Measurements from ENCODE around the gene STXBP6. TPM values are rescaled to one million over a fixed set of nuclear protein-coding genes. Genes with fewer than 3 reads are reported as not detected.

The STXBP6 gene
- total and polyA plus RNA-seq, 2 of the 13 experiments (the other 11 are each of a cell fraction or from before 2014, with no cell fraction given) = 35.3 to 42.8 TPM

DNA sequence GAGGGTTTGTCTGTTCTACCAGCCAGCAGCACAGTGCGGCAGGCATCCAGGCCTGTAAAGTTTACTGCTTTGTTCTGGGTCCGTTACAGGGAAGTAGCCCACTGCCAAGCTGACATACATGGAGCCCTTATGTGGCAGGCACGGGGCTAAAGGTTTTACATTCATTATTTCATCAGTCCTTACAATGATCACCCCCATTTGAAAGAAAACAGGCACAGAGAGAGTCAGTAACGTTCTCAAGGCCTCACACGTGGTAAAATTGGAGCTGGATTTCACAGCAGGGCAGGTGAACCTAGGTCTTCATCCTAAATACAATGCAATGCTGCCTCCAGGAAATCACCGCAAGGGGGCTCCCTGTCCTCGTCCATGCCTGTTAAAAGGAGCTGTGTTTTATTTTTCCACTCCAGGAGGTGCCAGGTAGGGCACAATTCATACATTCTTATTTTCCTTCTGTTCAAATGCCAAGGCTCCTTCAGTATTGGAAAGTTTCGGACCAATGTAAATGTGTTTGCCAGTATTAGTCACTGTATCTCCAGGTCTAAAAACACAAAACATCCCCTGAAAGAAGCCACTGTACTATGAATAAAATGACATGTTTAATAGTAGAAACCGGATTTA is 243.8 kb downstream of the STXBP6 start (continued):
- TF ChIP-seq, protein P1, sequence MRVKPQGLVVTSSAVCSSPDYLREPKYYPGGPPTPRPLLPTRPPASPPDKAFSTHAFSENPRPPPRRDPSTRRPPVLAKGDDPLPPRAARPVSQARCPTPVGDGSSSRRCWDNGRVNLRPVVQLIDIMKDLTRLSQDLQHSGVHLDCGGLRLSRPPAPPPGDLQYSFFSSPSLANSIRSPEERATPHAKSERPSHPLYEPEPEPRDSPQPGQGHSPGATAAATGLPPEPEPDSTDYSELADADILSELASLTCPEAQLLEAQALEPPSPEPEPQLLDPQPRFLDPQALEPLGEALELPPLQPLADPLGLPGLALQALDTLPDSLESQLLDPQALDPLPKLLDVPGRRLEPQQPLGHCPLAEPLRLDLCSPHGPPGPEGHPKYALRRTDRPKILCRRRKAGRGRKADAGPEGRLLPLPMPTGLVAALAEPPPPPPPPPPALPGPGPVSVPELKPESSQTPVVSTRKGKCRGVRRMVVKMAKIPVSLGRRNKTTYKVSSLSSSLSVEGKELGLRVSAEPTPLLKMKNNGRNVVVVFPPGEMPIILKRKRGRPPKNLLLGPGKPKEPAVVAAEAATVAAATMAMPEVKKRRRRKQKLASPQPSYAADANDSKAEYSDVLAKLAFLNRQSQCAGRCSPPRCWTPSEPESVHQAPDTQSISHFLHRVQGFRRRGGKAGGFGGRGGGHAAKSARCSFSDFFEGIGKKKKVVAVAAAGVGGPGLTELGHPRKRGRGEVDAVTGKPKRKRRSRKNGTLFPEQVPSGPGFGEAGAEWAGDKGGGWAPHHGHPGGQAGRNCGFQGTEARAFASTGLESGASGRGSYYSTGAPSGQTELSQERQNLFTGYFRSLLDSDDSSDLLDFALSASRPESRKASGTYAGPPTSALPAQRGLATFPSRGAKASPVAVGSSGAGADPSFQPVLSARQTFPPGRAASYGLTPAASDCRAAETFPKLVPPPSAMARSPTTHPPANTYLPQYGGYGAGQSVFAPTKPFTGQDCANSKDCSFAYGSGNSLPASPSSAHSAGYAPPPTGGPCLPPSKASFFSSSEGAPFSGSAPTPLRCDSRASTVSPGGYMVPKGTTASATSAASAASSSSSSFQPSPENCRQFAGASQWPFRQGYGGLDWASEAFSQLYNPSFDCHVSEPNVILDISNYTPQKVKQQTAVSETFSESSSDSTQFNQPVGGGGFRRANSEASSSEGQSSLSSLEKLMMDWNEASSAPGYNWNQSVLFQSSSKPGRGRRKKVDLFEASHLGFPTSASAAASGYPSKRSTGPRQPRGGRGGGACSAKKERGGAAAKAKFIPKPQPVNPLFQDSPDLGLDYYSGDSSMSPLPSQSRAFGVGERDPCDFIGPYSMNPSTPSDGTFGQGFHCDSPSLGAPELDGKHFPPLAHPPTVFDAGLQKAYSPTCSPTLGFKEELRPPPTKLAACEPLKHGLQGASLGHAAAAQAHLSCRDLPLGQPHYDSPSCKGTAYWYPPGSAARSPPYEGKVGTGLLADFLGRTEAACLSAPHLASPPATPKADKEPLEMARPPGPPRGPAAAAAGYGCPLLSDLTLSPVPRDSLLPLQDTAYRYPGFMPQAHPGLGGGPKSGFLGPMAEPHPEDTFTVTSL (CRISPR knock-in tag; IDR thresholded peaks at IDR 0.05; ENCODE audit: borderline replicate concordance) = no peak
- TF ChIP-seq, protein P2, sequence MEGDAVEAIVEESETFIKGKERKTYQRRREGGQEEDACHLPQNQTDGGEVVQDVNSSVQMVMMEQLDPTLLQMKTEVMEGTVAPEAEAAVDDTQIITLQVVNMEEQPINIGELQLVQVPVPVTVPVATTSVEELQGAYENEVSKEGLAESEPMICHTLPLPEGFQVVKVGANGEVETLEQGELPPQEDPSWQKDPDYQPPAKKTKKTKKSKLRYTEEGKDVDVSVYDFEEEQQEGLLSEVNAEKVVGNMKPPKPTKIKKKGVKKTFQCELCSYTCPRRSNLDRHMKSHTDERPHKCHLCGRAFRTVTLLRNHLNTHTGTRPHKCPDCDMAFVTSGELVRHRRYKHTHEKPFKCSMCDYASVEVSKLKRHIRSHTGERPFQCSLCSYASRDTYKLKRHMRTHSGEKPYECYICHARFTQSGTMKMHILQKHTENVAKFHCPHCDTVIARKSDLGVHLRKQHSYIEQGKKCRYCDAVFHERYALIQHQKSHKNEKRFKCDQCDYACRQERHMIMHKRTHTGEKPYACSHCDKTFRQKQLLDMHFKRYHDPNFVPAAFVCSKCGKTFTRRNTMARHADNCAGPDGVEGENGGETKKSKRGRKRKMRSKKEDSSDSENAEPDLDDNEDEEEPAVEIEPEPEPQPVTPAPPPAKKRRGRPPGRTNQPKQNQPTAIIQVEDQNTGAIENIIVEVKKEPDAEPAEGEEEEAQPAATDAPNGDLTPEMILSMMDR (CRISPR knock-in tag; IDR thresholded peaks at IDR 0.05) = peak; percentile 99
- TF ChIP-seq SNRNP70 (IDR thresholded peaks at IDR 0.05; ENCODE audit: low read depth, low read length) = no peak
- peak; percentile 90 for TF ChIP-seq ZMYM4 (CRISPR knock-in tag; IDR thresholded peaks at IDR 0.05)
- peak; percentile 59 for TF ChIP-seq THAP11 (CRISPR knock-in tag; IDR thresholded peaks at IDR 0.05)
- TF ChIP-seq, protein P3, sequence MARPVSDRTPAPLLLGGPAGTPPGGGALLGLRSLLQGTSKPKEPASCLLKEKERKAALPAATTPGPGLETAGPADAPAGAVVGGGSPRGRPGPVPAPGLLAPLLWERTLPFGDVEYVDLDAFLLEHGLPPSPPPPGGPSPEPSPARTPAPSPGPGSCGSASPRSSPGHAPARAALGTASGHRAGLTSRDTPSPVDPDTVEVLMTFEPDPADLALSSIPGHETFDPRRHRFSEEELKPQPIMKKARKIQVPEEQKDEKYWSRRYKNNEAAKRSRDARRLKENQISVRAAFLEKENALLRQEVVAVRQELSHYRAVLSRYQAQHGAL (CRISPR knock-in tag; IDR thresholded peaks at IDR 0.05; ENCODE audit: not compliant biosample characterization) = peak; percentile 64
- TF ChIP-seq MBD4 (IDR thresholded peaks at IDR 0.05; ENCODE audit: borderline replicate concordance, low read length) = no peak
- no peak for TF ChIP-seq ZNF543 (CRISPR knock-in tag; IDR thresholded peaks at IDR 0.05)
- peak; percentile 56; the same call in 1 of the 2 replicates for TF ChIP-seq ZMAT3 (CRISPR knock-in tag; conservative IDR thresholded peaks at IDR 0.05)
- TF ChIP-seq NR3C1 (CRISPR knock-in tag; IDR thresholded peaks at IDR 0.05) = no peak
- 0 out of 2 replicates have a peak, but pooled peaks have one; percentile 16 for TF ChIP-seq HDAC2 (CRISPR knock-in tag; IDR thresholded peaks at IDR 0.05)
- TF ChIP-seq, protein P4, sequence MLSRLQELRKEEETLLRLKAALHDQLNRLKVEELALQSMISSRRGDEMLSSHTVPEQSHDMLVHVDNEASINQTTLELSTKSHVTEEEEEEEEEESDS (CRISPR knock-in tag; IDR thresholded peaks at IDR 0.05; ENCODE audit: borderline replicate concordance) = 0 out of 2 replicates have a peak, but pooled peaks have one; percentile 27
- TF ChIP-seq JUND (CRISPR knock-in tag; IDR thresholded peaks at IDR 0.05) = 0 out of 2 replicates have a peak, but pooled peaks have one; percentile 15
- 0 out of 2 replicates have a peak, but pooled peaks have one; percentile 19 for TF ChIP-seq ZNF747 (CRISPR knock-in tag; IDR thresholded peaks at IDR 0.05; ENCODE audit: borderline replicate concordance)
- peak; percentile 34; the same call in 1 of the 2 replicates for TF ChIP-seq ELF1 (CRISPR knock-in tag; IDR thresholded peaks at IDR 0.05)
- no peak for TF ChIP-seq AKAP8 (CRISPR knock-in tag; IDR thresholded peaks at IDR 0.05)
- peak; percentile 99 for TF ChIP-seq RAD21 (CRISPR knock-in tag; IDR thresholded peaks at IDR 0.05)
- no peak for TF ChIP-seq ZNF546 (CRISPR knock-in tag; conservative IDR thresholded peaks at IDR 0.05)
- peak; percentile 54; the same call in 1 of the 2 replicates for TF ChIP-seq RARA (CRISPR knock-in tag; IDR thresholded peaks at IDR 0.05)
- TF ChIP-seq TAF1 (CRISPR knock-in tag; IDR thresholded peaks at IDR 0.05) = no peak

Measured in HepG2 (cell line).